IMR-90 (cell line): ENCODE results near the gene ZNF202. TPM values are rescaled to one million over a fixed set of nuclear protein-coding genes. Genes with fewer than 3 reads are reported as not detected.

Experiments used
- ATAC-seq: fragments of 200-7000 bp; cut with Tn5 transposase; 2 replicates; pipeline ENCODE4 v1.9.1; 2020; ENCODE audit warnings: low read depth, mild to moderate bottlenecking, moderate library complexity
- BruUV-seq: library from RNA; stranded (reverse); fragments of 400-500 nt; replicated peaks from 2 replicates; lab custom pipeline; 2021; lab: Mats Ljungman, UMichigan
- CTCF ChIA-PET: fragments of 300-600 bp; formaldehyde crosslinking; extraction: SDS; loops from one replicate; lab custom pipeline; 2021; ENCODE audit warnings: antibody characterized with exemption; lab: Yijun Ruan, JAX
- POLR2A ChIA-PET: fragments of 300-600 bp; sonication (Branson Sonifier 250); formaldehyde crosslinking; loops from one replicate; lab custom pipeline; 2022; ENCODE audit warnings: antibody characterized with exemption; ENCODE audit not compliant: unreplicated experiment; lab: Charles Lee
- DNase-seq: peaks from one replicate; pipeline ENCODE4 v3.0.0; 2013
- H2AFZ ChIP-seq: replicated peaks from 2 replicates; pipeline ENCODE3; 2013; ENCODE audit warnings: low read length, mild to moderate bottlenecking; ENCODE audit not compliant: poor library complexity
- H2AK5ac ChIP-seq: 2 replicates; pipeline ENCODE4 v1.6.1; 2013; ENCODE audit warnings: low read depth, low read length, inconsistent platforms
- H2AK9ac ChIP-seq: replicated peaks from 2 replicates; pipeline ENCODE3; 2013; ENCODE audit warnings: mild to moderate bottlenecking, low read depth, low read length, moderate library complexity; ENCODE audit not compliant: poor library complexity
- H2BK120ac ChIP-seq: 2 replicates; pipeline ENCODE4 v1.6.1; 2013; ENCODE audit warnings: low read depth, low read length, inconsistent platforms
- H2BK15ac ChIP-seq: 3 replicates; pipeline ENCODE4 v1.6.1; 2013; ENCODE audit warnings: low read depth, low read length, inconsistent platforms
- H2BK20ac ChIP-seq: 2 replicates; pipeline ENCODE4 v1.6.1; 2013; ENCODE audit warnings: low read depth, mild to moderate bottlenecking, inconsistent platforms, low read length, moderate library complexity
- H2BK5ac ChIP-seq: 2 replicates; pipeline ENCODE4 v1.6.1; 2013; ENCODE audit warnings: mild to moderate bottlenecking, low read depth, low read length, inconsistent platforms; ENCODE audit not compliant: poor library complexity, severe bottlenecking
- H3K14ac ChIP-seq: replicated peaks from 2 replicates; pipeline ENCODE4 v1.6.1; 2013; ENCODE audit warnings: low read depth, low read length, inconsistent platforms
- H3K18ac ChIP-seq: 2 replicates; pipeline ENCODE4 v1.6.1; 2013; ENCODE audit warnings: low read depth, low read length, control low read depth
- H3K23ac ChIP-seq: 2 replicates; pipeline ENCODE4 v1.6.1; 2013; ENCODE audit warnings: low read depth, low read length, inconsistent platforms
- H3K27ac ChIP-seq: 2 replicates; pipeline ENCODE4 v1.5.1; 2013; ENCODE audit warnings: mild to moderate bottlenecking, control low read depth, low read length; ENCODE audit not compliant: insufficient read depth
- H3K27me3 ChIP-seq: 2 replicates; pipeline ENCODE4 v1.6.1; 2013; ENCODE audit warnings: low read length; ENCODE audit not compliant: control insufficient read depth, insufficient read depth
- H3K36me3 ChIP-seq: 2 replicates; pipeline ENCODE4 v1.6.1; 2013; ENCODE audit warnings: low read length, mixed read lengths; ENCODE audit not compliant: control insufficient read depth, insufficient read depth
- H3K4ac ChIP-seq: 2 replicates; pipeline ENCODE4 v1.6.1; 2013; ENCODE audit warnings: low read depth, low read length, inconsistent platforms
- H3K4me1 ChIP-seq: 2 replicates; pipeline ENCODE4 v1.6.1; 2013; ENCODE audit warnings: low read length, mixed read lengths; ENCODE audit not compliant: control insufficient read depth, insufficient read depth
- H3K4me2 ChIP-seq: 2 replicates; pipeline ENCODE4 v1.6.1; 2013; ENCODE audit warnings: low read depth, mild to moderate bottlenecking, control low read depth, low read length, moderate library complexity
- H3K4me3 ChIP-seq: 2 replicates; pipeline ENCODE4 v1.5.1; 2013; ENCODE audit warnings: low read depth, mild to moderate bottlenecking, control low read depth, low read length, moderate library complexity; ENCODE audit not compliant: insufficient read depth
- H3K56ac ChIP-seq: 2 replicates; pipeline ENCODE4 v1.6.1; 2013; ENCODE audit warnings: low read length, inconsistent platforms; ENCODE audit not compliant: insufficient read depth; ENCODE audit errors: extremely low read depth
- H3K79me1 ChIP-seq, 2 experiments: 2 replicates each; pipeline ENCODE4 v1.6.1; 2013; ENCODE audit warnings: low read length in 2 of 2, inconsistent platforms in 1 of 2, low read depth in 1 of 2
- H3K9ac ChIP-seq: 2 replicates; pipeline ENCODE4 v1.6.1; 2013; ENCODE audit warnings: low read depth, low read length, control low read depth
- H3K9me1 ChIP-seq: 2 replicates; pipeline ENCODE4 v1.6.1; 2013; ENCODE audit warnings: low read length, inconsistent platforms; ENCODE audit not compliant: insufficient read depth
- H3K9me3 ChIP-seq: 2 replicates; pipeline ENCODE4 v1.6.1; 2013; ENCODE audit warnings: low read length; ENCODE audit not compliant: control insufficient read depth, insufficient read depth
- H4K20me1 ChIP-seq: 2 replicates; pipeline ENCODE4 v1.6.1; 2013; ENCODE audit warnings: low read length, inconsistent platforms; ENCODE audit not compliant: insufficient read depth
- H4K5ac ChIP-seq: 2 replicates; pipeline ENCODE4 v1.6.1; 2013; ENCODE audit warnings: mild to moderate bottlenecking, low read depth, low read length, control low read depth
- H4K8ac ChIP-seq, 2 experiments: 2 replicates each; pipeline ENCODE4 v1.6.1; 2013; ENCODE audit warnings: low read depth in 2 of 2, low read length in 2 of 2, control low read depth in 1 of 2, inconsistent platforms in 1 of 2
- H4K91ac ChIP-seq: 2 replicates; pipeline ENCODE4 v1.6.1; 2013; ENCODE audit warnings: low read depth, low read length, inconsistent platforms; ENCODE audit not compliant: insufficient read depth
- BHLHE40 ChIP-seq: fragments of 150-350 bp; IDR thresholded peaks from 2 replicates; pipeline ENCODE4 v1.6.1; 2016; ENCODE audit warnings: mild to moderate bottlenecking, low read depth, low read length
- CEBPB ChIP-seq: IDR thresholded peaks from 2 replicates; pipeline ENCODE4 v1.6.1; 2012; ENCODE audit warnings: low read depth, low read length, improper control_type of control experiment
- CHD1 ChIP-seq: IDR thresholded peaks from 2 replicates; pipeline ENCODE4 v1.6.1; 2012; ENCODE audit warnings: low read depth, low read length, improper control_type of control experiment
- FOS ChIP-seq: fragments of 150-350 bp; IDR thresholded peaks from 2 replicates; pipeline ENCODE4 v1.6.1; 2016; ENCODE audit warnings: low read depth, low read length
- MAFK ChIP-seq: IDR thresholded peaks from 2 replicates; pipeline ENCODE4 v1.6.1; 2012; ENCODE audit warnings: low read depth, low read length, improper control_type of control experiment
- MAZ ChIP-seq: IDR thresholded peaks from 2 replicates; pipeline ENCODE4 v1.6.1; 2012; ENCODE audit warnings: low read depth, mild to moderate bottlenecking, low read length, improper control_type of control experiment, moderate library complexity, borderline replicate concordance
- MXI1 ChIP-seq: IDR thresholded peaks from 2 replicates; pipeline ENCODE4 v1.6.1; 2012; ENCODE audit warnings: low read depth, mild to moderate bottlenecking, low read length, moderate library complexity, borderline replicate concordance
- NFE2L2 ChIP-seq: fragments of 150-350 bp; IDR thresholded peaks from 2 replicates; pipeline ENCODE4 v1.6.1; 2016; ENCODE audit warnings: low read depth, mild to moderate bottlenecking, low read length
- POLR2A ChIP-seq: IDR thresholded peaks from 2 replicates; pipeline ENCODE4 v1.6.1; 2012; ENCODE audit warnings: mild to moderate bottlenecking, low read depth, low read length
- RAD21 ChIP-seq: IDR thresholded peaks from 2 replicates; pipeline ENCODE4 v1.6.1; 2012; ENCODE audit warnings: low read length, improper control_type of control experiment
- RCOR1 ChIP-seq: IDR thresholded peaks from 2 replicates; pipeline ENCODE4 v1.6.1; 2012; ENCODE audit warnings: mild to moderate bottlenecking, low read length, improper control_type of control experiment; ENCODE audit not compliant: insufficient replicate concordance
- RFX5 ChIP-seq: IDR thresholded peaks from 2 replicates; pipeline ENCODE4 v1.8.0; 2012; ENCODE audit warnings: low read depth, mild to moderate bottlenecking, low read length, moderate library complexity
- SMC3 ChIP-seq: fragments of 150-350 bp; IDR thresholded peaks from 2 replicates; pipeline ENCODE4 v1.6.1; 2016; ENCODE audit warnings: low read depth, mild to moderate bottlenecking, antibody characterized with exemption, low read length, moderate library complexity
- WGBS, 2 experiments: methylation state at CpG; one replicate each; pipeline versions ENCODE4 v1.1.5 to v1.1.7; 2013; ENCODE audit warnings: missing lambda C conversion rate in 2 of 2; ENCODE audit not compliant: insufficient read length in 1 of 2; ENCODE audit errors: extremely low coverage in 2 of 2; 5-methylcytosine and 5-hydroxymethylcytosine counted together
- dilution Hi-C: fragments of 300-500 bp; cut with HindIII; formaldehyde crosslinking; loops from one replicate; pipeline ENCODE4 v1.14.3; 2018; ENCODE audit warnings: low sequenced_read_pairs; ENCODE audit not compliant: unreplicated experiment
- in situ Hi-C: fragments of 300-500 bp; cut with MboI; formaldehyde crosslinking; loops from 3 replicates; pipeline ENCODE4 v1.14.3; 2019; ENCODE audit warnings: low sequenced_read_pairs, inconsistent platforms, mixed read lengths
- intact Hi-C: fragments of 100-400 bp; cut with micrococcal nuclease; formaldehyde crosslinking; loops from 2 replicates; pipeline ENCODE4 v1.10.0; 2022
- polyA plus RNA-seq, 3 experiments: library from polyadenylated mRNA; depleted of rRNA; stranded (reverse); fragments of >200 nt; gene quantifications; 2 replicates each; pipeline ENCODE4 v1.2.3, GENCODE V29; 2012; ENCODE audit warnings: low replicate concordance in 1 of 3
- total RNA-seq: library from RNA; depleted of rRNA; stranded (reverse); fragments of >200 nt; gene quantifications from 2 replicates; pipeline ENCODE4 v1.2.3, GENCODE V29; 2012
- TF ChIP-seq, protein P1 (sequence below): fragments of 150-350 bp; IDR thresholded peaks from 2 replicates; pipeline ENCODE4 v1.6.1; 2017; ENCODE audit warnings: mild to moderate bottlenecking, antibody characterized with exemption, low read length, low read depth
- TF ChIP-seq, protein P2 (sequence below): conservative IDR thresholded peaks from 2 replicates; pipeline ENCODE4 v1.5.1; 2012; ENCODE audit warnings: mild to moderate bottlenecking, low read depth, low read length, improper control_type of control experiment
- TF ChIP-seq, protein P3 (sequence below): fragments of 150-350 bp; IDR thresholded peaks from 2 replicates; pipeline ENCODE4 v1.6.1; 2016; ENCODE audit warnings: low read depth, mild to moderate bottlenecking, low read length, moderate library complexity, borderline replicate concordance

The ZNF202 gene
- total and polyA plus RNA-seq, 2 of the 4 experiments (the other 2 are of a cell fraction): 7.7 to 8.2 TPM

DNA sequence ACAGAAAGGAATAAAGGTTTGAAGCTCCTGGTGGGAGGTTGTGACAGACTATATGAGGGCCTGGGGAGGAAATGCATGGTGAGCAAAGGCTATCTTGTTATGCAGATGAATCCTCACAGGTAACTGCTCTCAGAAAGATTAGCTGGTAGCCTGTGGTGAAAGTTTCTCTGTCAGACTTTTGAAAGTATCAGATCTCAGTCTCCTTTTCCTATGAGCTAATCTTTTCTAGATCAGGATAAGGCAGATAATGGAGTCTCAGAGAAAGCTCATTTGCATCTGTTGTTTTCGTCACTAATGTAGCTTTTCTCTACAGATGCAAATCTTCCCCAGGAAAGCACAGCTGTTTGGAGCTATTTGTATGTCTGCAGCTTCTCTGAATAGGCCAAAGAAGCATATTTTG lies 33.8 kb upstream of the ZNF202 start:
- Histone ChIP-seq H3K4me1 (no peaks in the 10 kb centered on the region), H2BK15ac (no peak overlapping the region), H2AFZ (no peak overlapping the region), H3K79me1 (no peaks in the 10 kb centered on the region), H3K36me3 (no peaks in the 10 kb centered on the region), H3K4ac (no peak overlapping the region), H4K91ac (no peak overlapping the region), H4K5ac (no peak overlapping the region), H3K4me3 (no peak overlapping the region), H3K18ac (no peak overlapping the region), H3K9me1 (no peaks in the 10 kb centered on the region), H2BK120ac (no peak overlapping the region), H3K27me3 (no peaks in the 10 kb centered on the region; the same call in 1 of the 2 replicates), H2AK9ac (no peak overlapping the region), H3K27ac (no peak overlapping the region), H3K56ac (no peak overlapping the region), H4K20me1 (no peaks in the 10 kb centered on the region), H3K4me2 (no peak overlapping the region), H3K23ac (no peak overlapping the region), H3K9ac (no peak overlapping the region), H2AK5ac (no peak overlapping the region), H4K8ac (no peak overlapping the region), H2BK20ac (no peak overlapping the region), H2BK5ac (no peak overlapping the region), H3K9me3 (no peaks in the 10 kb centered on the region), H3K14ac (no peak overlapping the region)
- DNase-seq (no peak), ATAC-seq (no peak)
- no TSS peak for BruUV-seq
- no peak for TF ChIP-seq FOS
- no peak for TF ChIP-seq MAZ
- TF ChIP-seq RFX5: no peak
- no peak for TF ChIP-seq NFE2L2
- TF ChIP-seq MXI1: no peak
- no peak for TF ChIP-seq CEBPB
- no peak for TF ChIP-seq RAD21
- TF ChIP-seq RCOR1: no peak
- TF ChIP-seq POLR2A: no peak
- no peak for TF ChIP-seq SMC3
- TF ChIP-seq BHLHE40: no peak
- TF ChIP-seq, protein P1, sequence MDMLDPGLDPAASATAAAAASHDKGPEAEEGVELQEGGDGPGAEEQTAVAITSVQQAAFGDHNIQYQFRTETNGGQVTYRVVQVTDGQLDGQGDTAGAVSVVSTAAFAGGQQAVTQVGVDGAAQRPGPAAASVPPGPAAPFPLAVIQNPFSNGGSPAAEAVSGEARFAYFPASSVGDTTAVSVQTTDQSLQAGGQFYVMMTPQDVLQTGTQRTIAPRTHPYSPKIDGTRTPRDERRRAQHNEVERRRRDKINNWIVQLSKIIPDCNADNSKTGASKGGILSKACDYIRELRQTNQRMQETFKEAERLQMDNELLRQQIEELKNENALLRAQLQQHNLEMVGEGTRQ: no peak
- TF ChIP-seq, protein P2, sequence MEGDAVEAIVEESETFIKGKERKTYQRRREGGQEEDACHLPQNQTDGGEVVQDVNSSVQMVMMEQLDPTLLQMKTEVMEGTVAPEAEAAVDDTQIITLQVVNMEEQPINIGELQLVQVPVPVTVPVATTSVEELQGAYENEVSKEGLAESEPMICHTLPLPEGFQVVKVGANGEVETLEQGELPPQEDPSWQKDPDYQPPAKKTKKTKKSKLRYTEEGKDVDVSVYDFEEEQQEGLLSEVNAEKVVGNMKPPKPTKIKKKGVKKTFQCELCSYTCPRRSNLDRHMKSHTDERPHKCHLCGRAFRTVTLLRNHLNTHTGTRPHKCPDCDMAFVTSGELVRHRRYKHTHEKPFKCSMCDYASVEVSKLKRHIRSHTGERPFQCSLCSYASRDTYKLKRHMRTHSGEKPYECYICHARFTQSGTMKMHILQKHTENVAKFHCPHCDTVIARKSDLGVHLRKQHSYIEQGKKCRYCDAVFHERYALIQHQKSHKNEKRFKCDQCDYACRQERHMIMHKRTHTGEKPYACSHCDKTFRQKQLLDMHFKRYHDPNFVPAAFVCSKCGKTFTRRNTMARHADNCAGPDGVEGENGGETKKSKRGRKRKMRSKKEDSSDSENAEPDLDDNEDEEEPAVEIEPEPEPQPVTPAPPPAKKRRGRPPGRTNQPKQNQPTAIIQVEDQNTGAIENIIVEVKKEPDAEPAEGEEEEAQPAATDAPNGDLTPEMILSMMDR: no peak
- no peak for TF ChIP-seq MAFK
- TF ChIP-seq, protein P3, sequence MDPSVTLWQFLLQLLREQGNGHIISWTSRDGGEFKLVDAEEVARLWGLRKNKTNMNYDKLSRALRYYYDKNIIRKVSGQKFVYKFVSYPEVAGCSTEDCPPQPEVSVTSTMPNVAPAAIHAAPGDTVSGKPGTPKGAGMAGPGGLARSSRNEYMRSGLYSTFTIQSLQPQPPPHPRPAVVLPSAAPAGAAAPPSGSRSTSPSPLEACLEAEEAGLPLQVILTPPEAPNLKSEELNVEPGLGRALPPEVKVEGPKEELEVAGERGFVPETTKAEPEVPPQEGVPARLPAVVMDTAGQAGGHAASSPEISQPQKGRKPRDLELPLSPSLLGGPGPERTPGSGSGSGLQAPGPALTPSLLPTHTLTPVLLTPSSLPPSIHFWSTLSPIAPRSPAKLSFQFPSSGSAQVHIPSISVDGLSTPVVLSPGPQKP: no peak
- TF ChIP-seq CHD1: no peak
- CTCF ChIA-PET: no interaction called here
- dilution Hi-C loops: no loop called here
- POLR2A ChIA-PET: no interaction called here
- intact Hi-C loops: no loop called here
- WGBS, 2 experiments: no CpG with 5 or more reads among the region's 1 CpG
- in situ Hi-C loops: no loop called here
